Measurements from ENCODE around the gene PLXNB2. TPM values are rescaled to one million over a fixed set of nuclear protein-coding genes. Genes with fewer than 3 reads are reported as not detected.
"Not testable (repeated sequence)": the region's sequence is repeated elsewhere in the genome, so short reads cannot be mapped to it uniquely, and the experiment has no call there.

The PLXNB2 gene
- total and polyA plus RNA-seq, 4 experiments from 2014 or later = 0.40 to 4.6 (median 2.8) TPM; not detected in 1

DNA sequence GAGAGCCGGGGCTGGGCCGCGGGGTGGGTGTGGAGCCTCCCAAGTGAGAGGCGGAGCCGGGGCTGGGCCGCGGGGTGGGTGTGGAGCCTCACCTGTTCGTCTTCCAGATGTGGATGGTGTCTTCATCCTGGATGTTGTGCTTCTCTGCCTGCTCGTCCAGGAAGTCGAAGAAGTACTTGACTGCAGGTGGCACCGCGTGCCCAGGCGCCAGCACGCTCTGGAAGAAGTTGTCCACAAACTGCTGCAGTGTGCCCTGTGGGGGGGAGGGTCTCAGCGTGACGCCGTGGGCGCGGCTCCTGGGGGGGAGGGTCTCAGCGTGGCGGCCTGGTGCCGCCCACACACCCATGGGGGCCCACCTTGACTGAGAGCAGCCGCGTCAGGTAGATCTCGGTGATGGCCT, 29.7 kb downstream of the PLXNB2 start:
- Mint-ChIP-seq H3K4me3 (no peak overlapping the region), H3K27me3 (no peaks in the 10 kb centered on the region), H3K9me3 (no peaks in the 10 kb centered on the region), H3K27ac (no peak overlapping the region), H3K36me3 (no peaks in the 10 kb centered on the region), H3K4me1 (peaks cover 0 to 7% (median 2%) of the 10 kb centered on the region in 4 donors)
- DNase-seq = no peak
- Histone ChIP-seq H3K27me3 (ENCODE audit: insufficient read depth, low read length) (no peaks in the 10 kb centered on the region), H3K9me3 (ENCODE audit: control insufficient read depth in 1 of 2, low read length in 2 of 2) (no peaks in the 10 kb centered on the region), H3K27ac (ENCODE audit: low read depth, low read length) (no peak overlapping the region), H3K4me3 (ENCODE audit: low read length in 2 of 2) (no peak overlapping the region), H3K4me1 (ENCODE audit: insufficient read depth, low read length) (peaks cover 3% of the 10 kb centered on the region), H3K36me3 (ENCODE audit: insufficient read depth, low read length) (no peaks in the 10 kb centered on the region)
- ChIA-PET CTCF (ENCODE audit: partially characterized antibody) (no interaction called here), POLR2A (ENCODE audit: partially characterized antibody) (no interaction called here)
- intact Hi-C loops (cut with micrococcal nuclease) = no loop called here

- H3K27ac ChIP-seq (ENCODE audit: low read depth, low read length) = no peak overlapping the region
- H3K4me3 Mint-ChIP-seq = no peak overlapping the region
- no peaks in the 10 kb centered on the region for H3K36me3 Mint-ChIP-seq
- H3K27me3 Mint-ChIP-seq = no peaks in the 10 kb centered on the region
- POLR2A ChIA-PET (ENCODE audit: partially characterized antibody) = interaction anchor here (1.0 to 1.4 kb wide), 4 partner anchors 31 to 66 kb away, joined by 3 to 4 read pairs (median 4); no protein-coding TSS in a partner anchor
- no peaks in the 10 kb centered on the region for H3K9me3 ChIP-seq (ENCODE audit: control insufficient read depth in 1 of 2, low read length in 2 of 2)
- no peaks in the 10 kb centered on the region for H3K27me3 ChIP-seq (ENCODE audit: insufficient read depth, low read length)
- DNase-seq = peak in 3 of 5 donors; percentile 24 to 58 (median 52)
- intact Hi-C loops (cut with micrococcal nuclease) = no loop called here
- H3K4me1 Mint-ChIP-seq = peaks cover 0 to 8% (median 3%) of the 10 kb centered on the region in 4 donors
- peaks cover 6% of the 10 kb centered on the region for H3K4me1 ChIP-seq (ENCODE audit: insufficient read depth, low read length)
- CTCF ChIA-PET (ENCODE audit: partially characterized antibody) = interaction anchor here (1.0 to 2.3 kb wide), 8 partner anchors 34 to 345 kb away, joined by 3 to 17 read pairs (median 4); partner anchors contain the start of gene DENND6B
- H3K27ac Mint-ChIP-seq = peak overlapping the region in 1 of 7 donors; percentile 66
- no peak overlapping the region for H3K4me3 ChIP-seq (ENCODE audit: low read length in 2 of 2)
- H3K9me3 Mint-ChIP-seq = no peaks in the 10 kb centered on the region
- no peaks in the 10 kb centered on the region for H3K36me3 ChIP-seq (ENCODE audit: insufficient read depth, low read length)
Observed at GRCh38 chr22:50276143-50276542, 31.3 kb downstream of the PLXNB2 start.

DNA sequence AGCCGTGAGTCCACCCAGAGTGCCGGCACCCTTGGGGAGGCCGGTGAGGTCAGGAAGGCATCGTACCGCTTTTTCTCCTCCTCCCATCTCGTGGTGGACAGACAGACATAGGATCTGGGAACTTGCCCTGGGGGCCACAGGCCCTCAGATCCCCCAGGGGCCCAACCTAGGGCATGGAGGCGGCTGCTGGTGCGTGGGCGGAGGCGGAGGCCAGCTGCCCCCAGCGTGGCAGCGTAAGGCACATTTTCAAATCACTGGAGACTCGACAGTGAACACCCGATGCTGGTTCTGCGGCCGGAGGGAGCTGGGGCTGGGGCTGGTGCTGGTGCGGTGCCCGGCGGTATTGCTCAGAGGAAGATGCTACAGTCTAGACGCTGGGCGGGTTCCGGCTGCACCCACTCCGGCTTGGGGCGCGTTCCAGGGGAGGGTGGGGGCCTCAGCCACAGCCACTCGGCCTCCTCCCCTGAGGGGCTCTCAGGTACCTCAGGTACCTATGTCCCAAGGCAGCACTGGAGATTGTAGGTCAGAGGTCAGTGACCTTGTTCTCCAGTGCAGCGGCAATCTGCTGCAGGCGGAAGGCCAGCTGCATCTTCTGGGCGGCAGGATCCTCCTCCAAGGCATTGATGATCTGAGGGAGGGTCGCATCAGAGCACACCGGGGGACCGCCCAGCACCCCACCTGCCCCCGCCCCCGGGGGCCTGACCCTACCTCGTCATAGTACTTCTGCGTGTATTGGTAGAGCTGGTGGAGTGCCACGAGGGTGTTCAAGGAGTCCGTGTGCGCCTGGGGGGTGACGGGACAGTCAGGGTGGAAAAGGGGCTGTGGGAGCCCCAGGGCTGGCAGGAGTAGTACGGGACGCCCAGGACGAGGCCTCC, 32.0 kb downstream of the PLXNB2 start:
- intact Hi-C loops (cut with micrococcal nuclease) = no loop called here
- Mint-ChIP-seq H3K9me3 (no peaks in the 10 kb centered on the region), H3K27me3 (no peaks in the 10 kb centered on the region), H3K36me3 (no peaks in the 10 kb centered on the region), H3K4me1 (peaks cover 0 to 15% (median 8%) of the 10 kb centered on the region in 4 donors), H3K27ac (no peak overlapping the region), H3K4me3 (no peak overlapping the region)
- CTCF ChIA-PET (ENCODE audit: partially characterized antibody) = interaction anchor here (0.6 to 2.3 kb wide), 8 partner anchors 33 to 346 kb away, joined by 3 to 17 read pairs (median 4); partner anchors contain the start of gene DENND6B
- Histone ChIP-seq H3K4me3 (ENCODE audit: low read length in 2 of 2) (no peak overlapping the region), H3K27ac (ENCODE audit: low read depth, low read length) (no peak overlapping the region), H3K9me3 (ENCODE audit: control insufficient read depth in 1 of 2, low read length in 2 of 2) (no peaks in the 10 kb centered on the region), H3K4me1 (ENCODE audit: insufficient read depth, low read length) (peaks cover 14% of the 10 kb centered on the region), H3K36me3 (ENCODE audit: insufficient read depth, low read length) (no peaks in the 10 kb centered on the region), H3K27me3 (ENCODE audit: insufficient read depth, low read length) (no peaks in the 10 kb centered on the region)
- no peak for DNase-seq
- POLR2A ChIA-PET (ENCODE audit: partially characterized antibody) = interaction anchor here (1.1 to 1.3 kb wide), 2 partner anchors 39 to 67 kb away, joined by 3 to 4 read pairs; no protein-coding TSS in a partner anchor

DNA sequence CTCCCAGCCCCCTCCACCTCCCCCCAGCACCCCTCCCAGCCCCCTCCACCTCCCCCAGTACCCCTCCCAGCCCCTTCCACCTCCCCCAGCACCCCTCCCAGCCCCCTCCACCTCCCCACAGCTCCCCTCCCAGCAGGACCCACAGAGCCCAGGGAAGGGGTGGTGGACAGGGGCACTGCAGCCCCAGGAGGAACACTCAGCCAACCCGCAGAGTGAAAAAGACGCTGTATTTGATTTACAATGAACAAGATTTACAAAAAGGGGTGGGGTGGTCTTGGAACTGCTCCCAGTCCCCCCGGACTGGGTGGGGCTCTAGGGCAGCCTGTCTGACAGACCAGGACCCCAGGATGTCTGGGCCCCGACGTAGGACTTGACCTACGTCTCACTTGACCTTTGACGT, 32.7 kb downstream of the PLXNB2 start:
- H3K27ac ChIP-seq (ENCODE audit: low read depth, low read length) = no peak overlapping the region
- intact Hi-C loops (cut with micrococcal nuclease) = loop anchor here (1.0 to 5.0 kb wide), 3 partner anchors 53 to 223 kb away; partner anchors contain the start of gene DENND6B
- Mint-ChIP-seq H3K4me1 (peaks cover 0 to 15% (median 8%) of the 10 kb centered on the region in 4 donors), H3K9me3 (no peaks in the 10 kb centered on the region), H3K27me3 (no peaks in the 10 kb centered on the region), H3K4me3 (no peak overlapping the region), H3K36me3 (no peaks in the 10 kb centered on the region), H3K27ac (no peak overlapping the region)
- no peaks in the 10 kb centered on the region for H3K9me3 ChIP-seq (ENCODE audit: control insufficient read depth in 1 of 2, low read length in 2 of 2)
- POLR2A ChIA-PET (ENCODE audit: partially characterized antibody) = interaction anchor here (2.8 kb wide), 1 partner anchor 24 kb away, joined by 10 read pairs; the partner anchor contains the start of gene HDAC10
- no peaks in the 10 kb centered on the region for H3K36me3 ChIP-seq (ENCODE audit: insufficient read depth, low read length)
- no peak overlapping the region for H3K4me3 ChIP-seq (ENCODE audit: low read length in 2 of 2)
- CTCF ChIA-PET (ENCODE audit: partially characterized antibody) = interaction anchor here (0.6 to 2.3 kb wide), 3 partner anchors 53 to 217 kb away, joined by 4 to 17 read pairs (median 4); partner anchors contain the start of gene DENND6B
- H3K4me1 ChIP-seq (ENCODE audit: insufficient read depth, low read length) = peaks cover 15% of the 10 kb centered on the region
- no peak for DNase-seq
- H3K27me3 ChIP-seq (ENCODE audit: insufficient read depth, low read length) = no peaks in the 10 kb centered on the region

DNA sequence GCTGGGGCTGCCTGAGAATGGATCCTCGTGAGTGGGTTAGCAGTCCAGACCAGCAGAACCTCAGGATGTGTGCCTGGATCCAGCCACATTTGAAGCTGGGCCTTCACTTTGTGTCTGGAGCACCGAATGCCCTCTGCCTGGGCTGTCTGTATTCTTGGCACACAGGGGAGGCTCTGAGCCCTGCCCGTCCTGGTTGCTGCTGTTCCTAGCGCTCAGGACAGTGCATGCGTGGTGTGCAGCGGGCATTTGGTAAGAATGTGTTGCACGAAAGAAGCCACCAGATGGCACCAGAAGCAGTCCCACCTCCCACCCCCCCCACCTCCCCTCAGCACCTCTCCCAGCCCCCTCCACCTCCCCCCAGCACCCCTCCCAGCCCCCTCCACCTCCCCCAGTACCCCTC, 33.1 kb downstream of the PLXNB2 start:
- H3K4me3 ChIP-seq (ENCODE audit: low read length in 2 of 2) = no peak overlapping the region
- ChIA-PET POLR2A (ENCODE audit: partially characterized antibody) (interaction anchor here (2.8 kb wide), 1 partner anchor 23 kb away, joined by 10 read pairs; the partner anchor contains the start of gene HDAC10), CTCF (ENCODE audit: partially characterized antibody) (interaction anchor here (0.7 to 2.3 kb wide), 3 partner anchors 32 to 67 kb away, joined by 4 to 7 read pairs (median 5); no protein-coding TSS in a partner anchor)
- H3K4me1 ChIP-seq (ENCODE audit: insufficient read depth, low read length) = peaks cover 19% of the 10 kb centered on the region
- peak overlapping the region in 1 of 7 donors; percentile 72 for H3K27ac Mint-ChIP-seq
- no peak overlapping the region for H3K4me3 Mint-ChIP-seq
- H3K27ac ChIP-seq (ENCODE audit: low read depth, low read length) = no peak overlapping the region
- intact Hi-C loops (cut with micrococcal nuclease) = loop anchor here (1.0 to 5.0 kb wide), 3 partner anchors 53 to 223 kb away; partner anchors contain the start of gene DENND6B
- peaks cover 0 to 15% (median 8%) of the 10 kb centered on the region in 4 donors for H3K4me1 Mint-ChIP-seq
- no peaks in the 10 kb centered on the region for H3K36me3 Mint-ChIP-seq
- no peaks in the 10 kb centered on the region for H3K36me3 ChIP-seq (ENCODE audit: insufficient read depth, low read length)
- H3K9me3 ChIP-seq (ENCODE audit: control insufficient read depth in 1 of 2, low read length in 2 of 2) = no peaks in the 10 kb centered on the region
- no peaks in the 10 kb centered on the region for H3K27me3 ChIP-seq (ENCODE audit: insufficient read depth, low read length)
- H3K9me3 Mint-ChIP-seq = no peaks in the 10 kb centered on the region
- DNase-seq = peak in 4 of 5 donors; percentile 27 to 45 (median 38)
- H3K27me3 Mint-ChIP-seq = no peaks in the 10 kb centered on the region

DNA sequence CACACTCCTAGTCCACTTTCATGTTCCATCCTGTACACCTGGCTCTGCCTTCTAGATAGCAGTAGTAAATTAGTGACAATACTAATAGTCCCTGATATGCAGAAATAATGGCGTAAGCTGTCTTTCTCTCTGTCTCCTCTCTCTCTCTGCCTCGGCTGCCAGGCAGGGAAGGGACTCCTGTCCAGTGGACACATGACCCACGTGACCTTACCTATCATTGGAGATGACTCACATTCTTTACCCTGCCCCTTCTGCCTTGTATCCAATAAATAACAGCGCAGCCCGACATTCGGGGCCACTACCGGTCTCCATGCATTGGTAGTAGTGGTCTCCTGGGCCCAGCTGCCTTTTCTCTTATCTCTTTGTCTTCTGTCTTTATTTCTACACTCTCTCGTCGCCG, 33.7 kb downstream of the PLXNB2 start:
- peaks cover 0 to 16% (median 8%) of the 10 kb centered on the region in 4 donors for H3K4me1 Mint-ChIP-seq
- ChIA-PET POLR2A (ENCODE audit: partially characterized antibody) (interaction anchor here (2.8 kb wide), 1 partner anchor 23 kb away, joined by 10 read pairs; the partner anchor contains the start of gene HDAC10), CTCF (ENCODE audit: partially characterized antibody) (interaction anchor here (0.7 to 2.3 kb wide), 3 partner anchors 31 to 68 kb away, joined by 4 to 7 read pairs (median 5); no protein-coding TSS in a partner anchor)
- H3K27me3 Mint-ChIP-seq; H3K27ac ChIP-seq (ENCODE audit: low read depth, low read length); H3K36me3 Mint-ChIP-seq; H3K9me3 ChIP-seq (ENCODE audit: control insufficient read depth in 1 of 2, low read length in 2 of 2); H3K27me3 ChIP-seq (ENCODE audit: insufficient read depth, low read length); DNase-seq; H3K4me3 ChIP-seq (ENCODE audit: low read length in 2 of 2); H3K9me3 Mint-ChIP-seq; H3K36me3 ChIP-seq (ENCODE audit: insufficient read depth, low read length): not testable (repeated sequence)
- H3K4me3 Mint-ChIP-seq = peak overlapping the region in 1 of 8 donors; percentile 39
- intact Hi-C loops (cut with micrococcal nuclease) = loop anchor here (1.0 to 5.0 kb wide), 3 partner anchors 54 to 224 kb away; partner anchors contain the start of gene DENND6B
- peak overlapping the region in 1 of 7 donors; percentile 72 for H3K27ac Mint-ChIP-seq
- peaks cover 20% of the 10 kb centered on the region for H3K4me1 ChIP-seq (ENCODE audit: insufficient read depth, low read length)

Data from CD4-positive, alpha-beta memory T cell (primary cell).